Esophagus muscularis mucosa (tissue), 3 donors: ENCODE results near the gene LENG1.

Experiments
- POLR2A ChIP-seq: fragments of 450-650 bp; IDR thresholded peaks from one replicate; pipeline ENCODE4 v1.6.1; 2017; ENCODE audit warnings: antibody characterized with exemption, moderate library complexity, mild to moderate bottlenecking, low read depth
- TF ChIP-seq, protein P1 (sequence below), 3 experiments: fragments of 200-600 bp in 2 of 3; fragments of 450-650 bp in 1 of 3; sonication (generic) in 2 of 3; IDR thresholded peaks; one replicate each; pipeline ENCODE4 v1.5.1; 2017 to 2019; ENCODE audit warnings: antibody characterized with exemption in 3 of 3, mild to moderate bottlenecking in 2 of 3, moderate library complexity in 1 of 3

- TF ChIP-seq, protein P1, sequence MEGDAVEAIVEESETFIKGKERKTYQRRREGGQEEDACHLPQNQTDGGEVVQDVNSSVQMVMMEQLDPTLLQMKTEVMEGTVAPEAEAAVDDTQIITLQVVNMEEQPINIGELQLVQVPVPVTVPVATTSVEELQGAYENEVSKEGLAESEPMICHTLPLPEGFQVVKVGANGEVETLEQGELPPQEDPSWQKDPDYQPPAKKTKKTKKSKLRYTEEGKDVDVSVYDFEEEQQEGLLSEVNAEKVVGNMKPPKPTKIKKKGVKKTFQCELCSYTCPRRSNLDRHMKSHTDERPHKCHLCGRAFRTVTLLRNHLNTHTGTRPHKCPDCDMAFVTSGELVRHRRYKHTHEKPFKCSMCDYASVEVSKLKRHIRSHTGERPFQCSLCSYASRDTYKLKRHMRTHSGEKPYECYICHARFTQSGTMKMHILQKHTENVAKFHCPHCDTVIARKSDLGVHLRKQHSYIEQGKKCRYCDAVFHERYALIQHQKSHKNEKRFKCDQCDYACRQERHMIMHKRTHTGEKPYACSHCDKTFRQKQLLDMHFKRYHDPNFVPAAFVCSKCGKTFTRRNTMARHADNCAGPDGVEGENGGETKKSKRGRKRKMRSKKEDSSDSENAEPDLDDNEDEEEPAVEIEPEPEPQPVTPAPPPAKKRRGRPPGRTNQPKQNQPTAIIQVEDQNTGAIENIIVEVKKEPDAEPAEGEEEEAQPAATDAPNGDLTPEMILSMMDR (IDR thresholded peaks at IDR 0.05) = no peak
- no peak for TF ChIP-seq POLR2A
Observed at GRCh38 chr19:54156490-54156889, 3.0 kb downstream of the LENG1 start.
